Measurements from ENCODE around the gene KRTAP4-16.
"Not testable (repeated sequence)": the region's sequence is repeated elsewhere in the genome, so short reads cannot be mapped to it uniquely, and the experiment has no call there.

The KRTAP4-16 gene

DNA sequence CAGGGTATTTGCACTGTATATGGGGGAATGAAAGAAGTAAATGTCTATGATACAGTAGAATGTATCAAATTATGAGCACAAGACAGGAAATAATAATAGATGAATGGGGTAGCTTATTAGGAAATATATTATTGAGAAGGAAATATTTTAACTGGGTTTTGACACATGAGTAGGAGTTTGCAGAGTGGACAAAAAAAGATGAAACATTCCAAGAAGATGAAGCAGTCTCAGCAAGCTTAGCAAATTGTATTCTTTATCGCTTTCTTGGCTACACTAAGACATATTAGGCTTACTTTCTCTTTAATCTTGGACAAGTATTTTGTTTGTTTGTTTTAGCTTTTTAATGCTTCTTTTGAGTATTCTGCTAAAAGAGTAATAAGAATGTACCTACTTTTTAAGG, 1.9 kb upstream of the KRTAP4-16 start:
- no peak for DNase-seq (ENCODE audit: low read depth)
- no peak overlapping the region for H3K4me3 ChIP-seq (ENCODE audit: low read depth, low read length)
- TF ChIP-seq POLR2A (IDR thresholded peaks at IDR 0.05; ENCODE audit: extremely low read depth, insufficient read length) = no peak
- TF ChIP-seq, protein P1, sequence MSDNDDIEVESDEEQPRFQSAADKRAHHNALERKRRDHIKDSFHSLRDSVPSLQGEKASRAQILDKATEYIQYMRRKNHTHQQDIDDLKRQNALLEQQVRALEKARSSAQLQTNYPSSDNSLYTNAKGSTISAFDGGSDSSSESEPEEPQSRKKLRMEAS (IDR thresholded peaks at IDR 0.05; ENCODE audit: low read depth, low read length) = no peak
- TF ChIP-seq MYC (IDR thresholded peaks at IDR 0.05; ENCODE audit: low read depth, low read length) = no peak
- no peak for TF ChIP-seq CTCF (IDR thresholded peaks at IDR 0.05; ENCODE audit: low read depth, low read length)

DNA sequence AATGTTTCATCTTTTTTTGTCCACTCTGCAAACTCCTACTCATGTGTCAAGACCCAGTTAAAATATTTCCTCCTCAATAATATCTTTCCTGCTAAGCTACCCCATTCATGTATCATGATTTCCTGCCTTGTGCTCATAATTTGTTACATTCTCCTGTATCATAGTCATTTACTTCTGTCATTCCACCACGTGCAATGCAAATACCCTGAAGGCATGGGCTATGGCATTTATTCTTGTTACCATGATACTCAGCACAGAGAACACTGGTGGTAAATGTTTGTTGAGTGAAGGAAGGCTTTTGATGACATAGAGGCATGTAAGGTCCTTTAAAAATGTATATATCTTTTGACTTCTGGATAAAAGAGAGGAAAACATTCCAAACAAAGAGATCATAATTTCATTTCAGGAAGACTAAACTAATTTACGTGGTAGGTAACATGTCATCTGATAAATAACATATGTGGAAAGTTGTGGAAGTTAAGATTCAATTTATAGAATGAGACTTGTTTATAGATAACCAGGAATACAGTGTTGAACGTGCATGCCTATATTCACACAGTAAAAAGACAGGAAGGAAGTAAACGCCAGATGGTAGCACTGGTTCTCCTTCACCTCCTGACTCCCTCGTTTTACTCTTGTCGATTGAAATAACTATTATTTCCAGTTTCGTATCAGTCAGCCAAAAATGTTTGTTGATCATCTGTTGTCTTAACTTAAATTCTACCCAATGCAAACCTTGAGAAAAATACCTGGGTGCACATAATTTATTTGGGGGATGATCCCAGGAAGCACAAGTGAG, 2.1 kb downstream of the KRTAP4-16 start:
- DNase-seq (ENCODE audit: low read depth) = not testable (repeated sequence)

GRCh38 chr17:41098481-41098880, 3.5 kb downstream of the KRTAP4-16 start:
- no peak overlapping the region for H3K4me3 ChIP-seq (ENCODE audit: low read depth, low read length)
- TF ChIP-seq POLR2A (IDR thresholded peaks at IDR 0.05; ENCODE audit: extremely low read depth, insufficient read length) (no peak), CTCF (IDR thresholded peaks at IDR 0.05; ENCODE audit: low read depth, low read length) (no peak), MYC (IDR thresholded peaks at IDR 0.05; ENCODE audit: low read depth, low read length) (no peak)
- TF ChIP-seq, protein P1 (IDR thresholded peaks at IDR 0.05; ENCODE audit: low read depth, low read length) = no peak
- DNase-seq (ENCODE audit: low read depth) = no peak

More for the DNA sequence above, 2.1 kb downstream of the KRTAP4-16 start:
- H3K4me3 ChIP-seq (ENCODE audit: low read depth, low read length) = not testable (repeated sequence)

GRCh38 chr17:41098042-41098441, 4.0 kb downstream of the KRTAP4-16 start, which contains the start of gene KRTAP4-8:
Gene KRTAP4-8, minus strand, starts transcription at chr17:41098142. Its CDS starts 58 bp downstream, at chr17:41098084.
- DNase-seq (ENCODE audit: low read depth) = no peak
- H3K4me3 ChIP-seq (ENCODE audit: low read depth, low read length) = no peak within 1 kb of the TSS
- TF ChIP-seq, protein P1 (IDR thresholded peaks at IDR 0.05; ENCODE audit: low read depth, low read length) = no peak
- TF ChIP-seq CTCF (IDR thresholded peaks at IDR 0.05; ENCODE audit: low read depth, low read length) (no peak), POLR2A (IDR thresholded peaks at IDR 0.05; ENCODE audit: extremely low read depth, insufficient read length) (no peak), MYC (IDR thresholded peaks at IDR 0.05; ENCODE audit: low read depth, low read length) (no peak)

GRCh38 chr17:41096055-41096454, 6.0 kb downstream of the KRTAP4-16 start:
- no peak overlapping the region for H3K4me3 ChIP-seq (ENCODE audit: low read depth, low read length)
- no peak for DNase-seq (ENCODE audit: low read depth)
- TF ChIP-seq MYC (IDR thresholded peaks at IDR 0.05; ENCODE audit: low read depth, low read length) (no peak), POLR2A (IDR thresholded peaks at IDR 0.05; ENCODE audit: extremely low read depth, insufficient read length) (no peak), CTCF (IDR thresholded peaks at IDR 0.05; ENCODE audit: low read depth, low read length) (no peak)
- TF ChIP-seq, protein P1 (IDR thresholded peaks at IDR 0.05; ENCODE audit: low read depth, low read length) = no peak

DNA sequence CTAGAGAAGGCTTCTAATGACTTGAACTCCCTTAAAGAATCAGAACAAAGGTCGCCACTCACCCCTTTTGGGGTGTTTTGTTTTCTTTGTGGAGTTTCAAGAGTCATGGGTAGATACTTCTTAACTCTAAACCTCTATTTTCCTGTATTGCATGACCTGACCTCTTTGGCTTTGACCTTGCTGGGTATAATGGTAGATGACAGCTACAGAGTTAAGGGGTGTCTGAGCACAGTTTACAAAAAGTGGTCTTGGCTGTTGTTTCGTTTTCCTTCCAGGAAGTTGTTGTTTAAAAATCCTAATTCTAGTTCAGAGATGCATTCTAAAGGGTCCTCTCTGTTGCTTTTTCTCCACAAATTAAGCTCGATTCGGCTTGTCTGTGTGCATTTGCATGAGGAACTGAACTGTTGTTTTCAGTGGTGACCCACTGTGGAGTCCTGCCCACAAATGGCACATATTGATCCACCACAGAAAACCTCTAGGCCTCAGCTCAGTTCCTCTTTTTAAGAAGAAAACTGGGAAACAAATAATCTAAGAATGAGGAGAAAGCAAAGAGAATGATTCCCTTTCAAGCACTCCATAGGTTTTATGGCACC, 13.2 kb downstream of the KRTAP4-16 start:
- H3K4me3 ChIP-seq (ENCODE audit: low read depth, low read length); DNase-seq (ENCODE audit: low read depth): not testable (repeated sequence)

DNA sequence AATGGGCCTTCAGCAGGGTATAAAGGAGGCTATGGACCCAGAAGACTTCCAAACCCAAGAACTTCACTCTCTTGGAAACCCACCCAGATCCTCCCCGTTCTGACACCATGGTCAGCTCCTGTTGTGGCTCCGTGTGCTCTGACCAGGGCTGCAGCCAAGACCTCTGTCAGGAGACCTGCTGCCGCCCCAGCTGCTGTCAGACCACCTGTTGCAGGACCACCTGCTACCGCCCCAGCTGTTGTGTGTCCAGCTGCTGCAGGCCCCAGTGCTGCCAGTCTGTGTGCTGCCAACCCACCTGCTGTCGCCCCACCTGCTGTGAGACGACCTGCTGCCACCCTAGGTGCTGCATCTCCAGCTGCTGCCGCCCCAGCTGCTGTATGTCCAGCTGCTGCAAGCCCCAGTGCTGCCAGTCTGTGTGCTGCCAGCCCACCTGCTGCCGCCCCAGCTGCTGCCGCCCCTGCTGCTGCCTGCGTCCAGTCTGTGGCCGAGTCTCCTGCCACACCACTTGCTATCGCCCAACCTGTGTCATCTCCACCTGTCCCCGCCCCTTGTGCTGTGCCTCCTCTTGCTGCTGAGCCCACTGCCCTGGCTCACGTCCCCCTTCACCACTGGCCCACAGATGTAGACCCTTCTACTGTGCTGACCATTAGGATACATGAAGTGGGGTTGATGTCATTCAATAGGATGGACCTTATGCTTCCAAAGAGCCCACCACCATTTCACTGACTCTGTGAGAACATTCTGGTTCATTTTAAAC, 17.7 kb downstream of the KRTAP4-16 start, which contains the start of gene KRTAP4-7:
Gene KRTAP4-7 (plus strand): TSS at position 51 of the 757 bp plus-strand sequence. CDS start 57 bp downstream, at position 108.
- H3K4me3 ChIP-seq (ENCODE audit: low read depth, low read length); DNase-seq (ENCODE audit: low read depth): not testable (repeated sequence)

GRCh38 chr17:41083427-41083826, 18.6 kb downstream of the KRTAP4-16 start:
- DNase-seq (ENCODE audit: low read depth); H3K4me3 ChIP-seq (ENCODE audit: low read depth, low read length): not testable (repeated sequence)
